ENCODE data around the gene APP.
A peak's percentile ranks its signal among the peaks of the same experiment; 100 is the strongest.
"Not testable (repeated sequence)": the region's sequence is repeated elsewhere in the genome, so short reads cannot be mapped to it uniquely, and the experiment has no call there.

Gene APP

DNA sequence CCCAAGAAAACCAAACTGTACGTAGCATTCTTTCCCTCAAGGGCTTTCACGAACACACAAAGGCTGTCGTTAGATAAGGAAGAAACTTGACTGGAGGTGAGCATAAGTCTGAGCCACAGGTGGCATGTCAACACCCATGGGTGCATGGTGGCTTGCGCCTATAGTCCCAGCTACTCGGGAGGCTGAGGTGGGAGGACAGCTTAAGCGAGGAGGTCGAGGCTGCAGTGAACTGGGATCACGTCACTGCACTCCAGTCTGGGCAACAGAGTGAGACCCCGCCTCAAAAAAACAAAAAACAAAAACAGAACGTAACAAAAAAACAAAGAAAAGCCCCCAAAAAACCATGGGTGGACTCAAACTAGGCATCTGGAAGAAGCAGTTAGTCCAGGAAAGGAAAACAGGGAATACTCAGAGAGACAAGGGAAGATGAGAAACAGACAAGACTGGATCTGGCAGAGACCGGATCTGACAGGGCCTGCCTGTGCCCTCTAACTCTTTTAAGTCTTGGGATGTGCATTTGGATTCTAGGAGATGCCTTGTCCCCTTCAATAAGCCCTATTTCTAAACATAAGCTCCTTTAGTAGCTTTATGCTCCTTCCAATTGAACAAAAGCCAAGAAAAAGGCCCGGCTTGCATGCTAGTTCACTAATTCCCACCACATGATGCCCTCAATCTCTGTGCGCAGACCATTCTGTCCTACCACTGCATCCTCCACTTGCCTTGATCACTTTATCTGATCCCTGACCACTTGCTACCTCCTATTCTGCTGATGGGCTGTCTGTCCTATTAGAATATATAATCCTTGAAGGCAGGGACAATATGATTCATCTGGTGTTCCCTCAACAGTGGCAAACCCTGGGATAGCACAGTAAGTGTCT, 73.8 kb downstream of the APP start:
- no peak for DNase-seq

DNA sequence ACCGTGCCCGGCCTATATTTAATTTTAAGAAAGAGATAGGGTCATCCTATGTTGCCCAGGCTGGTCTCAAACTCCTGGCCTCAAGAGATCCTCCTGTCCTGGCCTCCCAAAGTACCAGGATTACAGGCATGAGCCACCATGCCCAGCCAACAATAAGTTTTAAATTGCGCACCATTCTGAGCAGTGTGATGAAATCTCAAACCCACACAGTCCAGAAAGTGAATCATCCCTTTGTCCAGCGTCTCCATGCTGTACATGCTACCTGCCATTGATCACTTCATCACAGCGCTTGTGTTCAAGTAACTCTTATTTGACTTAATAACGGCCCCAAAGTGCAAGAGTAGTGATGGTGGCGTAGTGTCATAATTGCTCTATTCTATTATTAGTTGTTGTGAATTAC, 75.4 kb downstream of the APP start:
- no peak for DNase-seq

DNA sequence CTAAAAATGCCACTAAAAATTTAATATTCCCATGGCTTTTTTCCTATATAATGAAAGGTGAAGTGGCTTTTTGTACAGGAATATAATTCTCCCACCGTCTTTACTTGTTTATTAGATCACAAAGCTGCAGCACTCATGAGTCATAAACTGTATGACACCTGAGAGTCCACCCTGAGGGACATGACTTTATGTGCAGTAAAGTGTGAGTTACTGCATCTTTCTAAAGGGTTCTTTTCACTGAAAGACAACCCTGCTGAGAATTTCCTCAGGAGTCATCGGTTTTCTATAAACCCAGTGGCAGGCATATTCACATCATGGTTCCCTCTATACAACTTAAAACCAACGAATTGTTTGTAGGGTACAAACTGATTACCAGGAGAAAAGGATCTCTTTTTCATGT, 77.4 kb downstream of the APP start:
- DNase-seq, result no peak

DNA sequence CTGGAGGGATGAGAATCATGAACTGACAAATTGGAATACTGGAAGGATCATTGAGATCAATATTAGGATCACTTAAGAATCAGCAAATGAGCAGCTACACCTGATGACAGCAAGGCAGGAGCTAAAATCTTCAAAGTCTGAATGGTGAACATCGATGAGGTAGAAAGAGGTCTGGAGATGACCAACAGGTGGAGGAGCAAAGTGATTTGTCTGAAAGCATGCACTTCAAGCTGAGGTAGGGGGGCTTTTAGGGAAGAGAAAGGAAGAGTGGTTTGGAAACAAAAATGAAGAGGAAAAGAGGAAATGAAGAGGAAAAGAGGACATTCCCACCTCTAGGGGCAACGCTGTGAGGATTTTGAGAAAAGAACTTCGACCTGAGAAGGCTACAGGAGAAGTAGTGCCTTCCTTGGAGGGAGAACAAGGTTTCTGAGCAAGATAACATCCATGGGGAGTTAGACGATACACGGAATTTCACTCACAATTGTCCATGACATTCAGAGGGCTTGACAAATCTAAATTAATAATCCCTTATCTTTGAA, 79.0 kb downstream of the APP start:
- DNase-seq, result no peak

DNA sequence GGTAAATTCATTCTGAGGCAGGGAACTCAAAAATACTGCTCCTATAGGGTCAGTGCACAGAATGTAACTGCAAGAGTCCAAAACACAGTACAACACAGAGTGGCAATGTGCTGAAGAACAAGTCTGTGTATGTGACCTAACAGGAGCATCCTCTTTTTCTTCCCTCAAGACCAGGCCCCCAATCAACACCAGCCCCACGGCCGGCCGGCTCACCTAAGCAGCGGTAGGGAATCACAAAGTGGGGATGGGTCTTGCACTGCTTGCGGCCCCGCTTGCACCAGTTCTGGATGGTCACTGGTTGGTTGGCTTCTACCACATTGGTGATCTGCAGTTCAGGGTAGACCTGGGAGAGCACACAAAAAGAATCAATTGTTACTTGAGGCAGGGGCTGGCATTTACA, 80.8 kb downstream of the APP start:
- no peak for DNase-seq

DNA sequence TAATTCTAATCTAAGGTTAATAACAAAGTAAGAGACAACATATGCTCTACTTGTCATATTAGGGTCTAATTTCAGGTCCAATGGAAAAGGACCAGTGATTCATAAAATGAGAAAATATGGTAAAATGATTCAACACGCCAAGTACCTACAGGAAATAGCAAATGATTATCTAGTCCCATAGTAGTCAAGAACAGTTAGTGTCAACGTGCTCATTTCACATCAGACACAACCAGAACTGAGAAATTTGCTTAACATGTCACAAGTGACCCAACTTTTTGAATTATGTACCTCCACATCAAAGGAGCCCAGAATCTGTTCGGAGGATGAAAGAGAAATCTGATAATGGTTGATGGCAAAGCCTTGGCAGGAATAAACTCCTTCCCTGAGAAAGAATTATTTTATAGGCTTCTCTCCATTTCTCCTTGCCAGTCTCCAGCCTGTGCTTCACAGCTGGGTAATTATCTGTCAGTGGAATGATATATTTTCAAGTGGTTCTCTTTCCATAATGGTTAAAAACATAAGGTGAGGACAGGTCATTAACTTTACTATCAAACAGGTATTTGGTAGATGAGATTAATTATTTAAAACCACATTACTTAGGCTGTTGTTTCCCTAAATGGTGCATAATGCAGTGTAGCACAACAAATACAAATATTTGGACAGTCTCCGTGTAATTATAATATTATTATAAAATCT, 83.2 kb downstream of the APP start:
- no peak for DNase-seq

DNA sequence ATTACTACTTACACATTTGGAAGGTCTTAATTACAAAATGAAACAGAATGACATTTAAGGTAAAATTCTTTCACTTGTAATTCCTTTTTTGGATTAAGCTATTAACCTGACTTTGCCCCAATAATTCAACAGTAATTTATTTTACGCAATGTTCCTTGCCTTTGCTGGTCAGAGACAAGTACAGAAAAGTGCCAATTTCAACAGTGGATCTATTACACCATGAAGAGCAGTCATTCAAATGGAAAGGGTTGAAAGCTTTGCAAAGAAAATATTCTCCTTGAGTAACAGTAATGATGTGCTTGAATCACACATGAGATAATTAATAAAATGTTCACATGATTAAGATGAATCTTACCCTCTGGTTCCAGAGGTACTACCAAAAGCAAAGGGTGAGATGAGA, 84.7 kb downstream of the APP start:
- no peak for DNase-seq

DNA sequence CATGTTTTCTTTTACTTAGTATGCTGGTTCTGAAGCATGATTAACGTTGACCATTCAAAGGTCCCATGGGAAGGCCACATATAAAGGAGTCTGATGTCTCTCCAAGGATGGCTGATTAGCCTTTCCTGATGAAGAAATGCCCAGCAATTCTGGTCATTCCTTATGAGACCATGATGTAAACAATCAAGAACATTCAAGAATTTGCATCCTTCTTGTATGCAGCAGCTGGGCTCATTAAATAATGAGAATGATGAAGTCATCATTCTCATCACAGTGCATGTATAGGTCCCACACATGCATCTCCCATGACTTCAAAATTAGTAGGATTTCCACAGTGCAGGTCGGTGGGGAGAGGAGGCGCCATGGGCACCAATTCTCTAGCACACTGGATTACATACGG, 85.4 kb downstream of the APP start:
- no peak for DNase-seq

DNA sequence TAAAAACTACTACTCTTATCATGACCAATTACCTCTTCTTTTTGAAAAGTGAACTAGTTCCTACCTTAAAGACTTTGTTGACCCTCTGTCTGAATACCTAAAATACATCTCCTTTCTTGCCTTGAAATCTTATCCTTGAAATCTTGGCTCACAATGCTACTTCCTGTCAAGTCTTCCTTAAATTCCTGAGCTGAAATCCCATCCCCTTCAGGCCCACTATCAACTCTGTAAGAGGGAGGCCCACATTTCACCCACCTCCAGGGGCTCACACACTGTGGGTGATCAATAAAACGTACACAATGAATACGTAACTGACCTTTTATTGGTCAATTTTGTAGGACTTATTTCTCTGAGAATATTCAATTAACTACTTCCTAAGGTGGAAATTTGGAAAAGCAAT, 88.0 kb downstream of the APP start:
- DNase-seq, result no peak

DNA sequence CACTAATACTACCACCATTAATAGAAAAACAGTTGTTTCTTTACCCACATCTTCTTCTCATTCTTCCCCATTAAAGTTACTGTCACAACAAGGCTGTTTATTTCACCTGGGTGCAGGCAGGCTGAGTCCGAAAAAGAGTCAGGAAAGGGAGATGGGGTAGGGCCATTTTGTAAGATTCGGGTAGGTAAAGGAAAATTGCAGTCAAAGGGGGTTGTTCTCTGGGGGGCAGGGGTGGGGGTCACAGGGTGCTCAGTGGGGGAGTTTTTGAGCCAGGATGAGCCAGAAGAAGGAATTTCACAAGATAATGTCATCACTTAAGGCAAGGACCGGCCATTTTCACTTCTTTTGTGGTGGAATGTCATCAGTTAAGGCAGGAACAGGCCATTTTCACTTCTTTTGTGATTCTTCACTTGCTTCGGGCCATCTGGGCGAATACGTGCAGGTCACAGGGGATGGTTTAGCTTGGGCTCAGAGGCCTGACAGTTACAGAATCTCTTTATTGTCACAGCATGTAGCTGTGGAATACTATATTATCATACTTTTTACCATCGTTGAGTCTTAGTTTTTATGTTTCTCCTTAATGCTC, 89.3 kb downstream of the APP start:
- not testable (repeated sequence) for DNase-seq

DNA sequence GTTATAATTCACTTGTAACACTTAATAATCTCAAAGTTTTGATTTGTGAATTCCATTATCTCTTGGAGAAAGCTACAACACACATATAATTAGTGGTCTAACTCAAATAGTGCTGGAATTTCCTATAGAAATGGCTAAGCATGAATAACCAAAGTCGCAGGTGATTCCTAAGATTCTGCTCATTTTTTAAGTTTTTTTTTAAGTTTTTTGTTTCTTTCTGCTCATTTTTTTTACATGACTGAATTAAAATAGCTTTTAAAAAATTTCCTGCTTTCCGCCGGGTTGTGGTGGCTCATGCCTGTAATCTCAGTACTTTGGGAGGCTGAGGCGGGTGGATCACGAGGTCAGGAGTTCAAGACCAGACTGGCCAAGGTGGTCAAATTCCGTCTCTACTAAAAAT, 90.4 kb downstream of the APP start:
- DNase-seq, result no peak

DNA sequence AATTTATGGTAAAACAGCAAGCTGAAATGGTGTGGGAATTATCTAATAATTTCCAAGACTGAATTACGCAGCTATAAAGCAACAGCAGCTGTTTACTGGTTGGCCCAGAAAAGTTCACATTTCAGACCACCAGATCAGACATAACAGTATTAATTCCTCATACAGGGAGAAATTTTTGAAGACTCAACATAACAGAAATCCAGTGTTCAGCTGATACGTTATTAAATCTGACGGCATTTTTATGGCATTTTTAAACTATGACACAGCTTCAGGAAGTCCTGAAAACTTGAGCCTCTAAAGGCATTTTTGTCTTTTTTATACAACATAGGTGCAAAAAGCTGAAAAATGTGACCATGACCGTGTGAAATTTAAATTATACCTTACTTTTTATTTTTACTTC, 91.2 kb downstream of the APP start:
- no peak for DNase-seq

DNA sequence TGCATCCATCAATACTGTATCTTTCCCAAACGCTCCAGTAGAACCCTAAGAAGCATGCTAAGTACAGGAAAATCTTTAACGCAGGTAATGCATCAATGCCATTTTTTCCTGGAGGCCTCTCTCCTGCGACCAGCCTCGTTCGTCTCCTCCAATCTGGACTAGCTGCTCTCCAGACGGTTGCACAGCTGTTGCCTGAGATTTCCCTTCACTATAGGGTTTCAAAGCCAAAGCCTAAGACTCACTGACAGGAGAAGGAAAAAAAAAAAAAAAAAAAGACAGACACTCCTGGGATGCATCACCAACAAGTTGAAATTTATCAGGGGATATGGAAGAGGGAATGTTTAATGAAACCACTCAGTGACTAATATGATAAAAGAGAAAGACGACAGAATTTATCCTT, 93.0 kb downstream of the APP start:
- DNase-seq, result no peak

DNA sequence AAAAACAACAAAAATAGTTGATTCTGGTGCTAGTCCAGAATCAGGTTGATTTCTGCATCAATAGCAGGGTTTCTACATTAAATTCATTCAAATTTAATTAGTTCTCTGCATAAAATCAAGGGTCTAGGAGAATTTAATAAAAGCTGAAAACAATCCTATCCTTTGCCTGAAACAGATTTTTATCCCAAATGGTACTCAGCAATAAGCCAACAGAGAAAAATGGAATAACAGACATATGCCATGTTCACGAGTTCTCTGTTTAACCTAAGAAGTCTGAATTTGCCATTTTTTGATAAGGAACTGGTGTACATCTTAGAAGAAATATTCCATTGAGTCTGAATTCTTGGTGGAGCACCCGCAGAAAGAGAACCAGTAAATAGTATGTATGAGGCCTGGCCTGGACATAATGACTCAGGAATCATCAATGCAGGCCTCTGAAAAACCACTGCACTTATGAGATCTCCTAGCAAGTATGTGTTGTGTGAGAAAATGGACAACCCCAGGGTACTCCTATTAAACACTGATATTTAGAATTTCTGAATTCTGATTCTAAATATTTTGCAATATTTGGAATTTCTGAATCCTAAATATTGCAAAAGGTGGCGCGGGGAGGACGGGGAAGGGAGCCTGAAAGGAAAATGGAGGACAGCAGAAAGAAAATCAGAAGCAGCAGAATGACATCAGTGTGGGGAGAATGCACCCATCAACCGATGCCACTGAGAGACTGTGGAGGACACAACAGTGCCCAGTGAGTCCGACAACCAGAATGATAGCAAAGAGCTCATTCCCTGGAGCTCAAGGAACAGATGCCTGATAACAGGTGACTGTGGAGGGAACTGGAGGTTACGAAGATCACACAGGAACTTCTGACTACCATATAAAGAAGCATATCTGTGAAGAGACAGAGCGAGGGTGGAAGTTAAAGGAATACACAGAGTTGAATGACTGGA, 97.6 kb downstream of the APP start:
- DNase-seq, result no peak

DNA sequence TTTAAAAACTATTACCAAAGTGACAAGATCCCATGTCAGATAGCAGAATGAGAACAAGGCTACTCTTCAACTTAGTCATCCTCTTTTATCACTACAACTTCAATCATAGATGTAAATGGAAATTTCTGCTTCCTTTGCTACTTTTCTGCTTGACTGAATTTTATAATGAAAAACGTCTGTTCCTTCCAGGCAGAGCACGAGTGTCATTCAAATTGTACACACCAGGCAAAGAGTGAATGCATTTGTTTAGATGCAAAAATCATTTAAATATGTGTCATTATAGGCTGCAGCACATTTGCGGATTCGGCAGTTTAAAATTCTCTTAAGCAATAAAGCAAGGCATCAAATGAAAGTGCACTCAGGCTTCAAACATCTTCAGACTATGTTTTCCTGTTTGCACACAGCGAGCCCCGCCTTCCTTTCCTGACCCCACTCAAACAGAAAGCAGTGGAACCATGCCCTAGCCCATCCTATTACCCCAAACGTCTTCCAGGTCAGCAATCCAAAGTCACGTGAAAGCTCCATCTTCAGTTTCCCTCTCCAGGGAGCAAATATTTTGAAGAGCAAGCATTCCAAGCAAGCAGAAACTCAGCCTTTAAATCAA, 99.6 kb downstream of the APP start:
- DNase-seq, result peak; percentile 13 to 14

DNA sequence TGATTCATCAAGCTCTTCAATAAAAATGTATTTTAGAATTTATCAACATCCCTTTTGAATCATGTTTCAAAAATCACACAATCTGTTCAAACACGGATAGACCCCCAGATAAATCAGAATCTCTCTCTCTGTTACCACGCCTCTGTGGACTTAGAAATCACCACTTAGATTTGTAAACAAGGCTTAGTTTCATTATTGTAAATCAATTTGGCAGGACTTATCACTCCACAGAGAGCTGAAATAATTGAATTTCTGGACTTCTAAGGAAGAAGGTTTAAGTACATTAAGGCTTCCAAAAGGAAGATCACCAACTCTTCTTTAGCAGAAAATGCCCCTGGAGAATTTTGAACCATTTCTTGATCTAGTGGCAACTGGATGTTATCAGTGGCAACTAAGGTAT, 100.4 kb downstream of the APP start:
- DNase-seq, result no peak

DNA sequence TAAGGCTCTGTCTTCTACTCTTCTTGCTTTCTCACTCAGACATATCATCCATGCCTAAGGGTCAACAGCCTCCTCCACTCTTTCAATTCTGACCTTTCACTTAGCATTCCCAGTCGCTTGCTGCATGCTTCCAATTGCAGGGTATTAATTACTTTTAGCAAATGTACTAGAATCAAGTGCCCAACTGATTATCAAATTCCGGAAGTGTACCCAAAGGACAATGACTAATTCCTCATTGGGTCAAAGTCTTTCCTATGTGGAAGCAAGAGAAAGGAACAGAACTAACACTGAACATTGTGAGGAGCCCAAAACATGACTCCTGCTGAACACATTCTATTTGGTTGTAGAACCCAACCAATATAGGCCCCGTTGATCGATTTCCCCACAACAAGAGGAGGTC, 101.8 kb downstream of the APP start:
- no peak for DNase-seq

DNA sequence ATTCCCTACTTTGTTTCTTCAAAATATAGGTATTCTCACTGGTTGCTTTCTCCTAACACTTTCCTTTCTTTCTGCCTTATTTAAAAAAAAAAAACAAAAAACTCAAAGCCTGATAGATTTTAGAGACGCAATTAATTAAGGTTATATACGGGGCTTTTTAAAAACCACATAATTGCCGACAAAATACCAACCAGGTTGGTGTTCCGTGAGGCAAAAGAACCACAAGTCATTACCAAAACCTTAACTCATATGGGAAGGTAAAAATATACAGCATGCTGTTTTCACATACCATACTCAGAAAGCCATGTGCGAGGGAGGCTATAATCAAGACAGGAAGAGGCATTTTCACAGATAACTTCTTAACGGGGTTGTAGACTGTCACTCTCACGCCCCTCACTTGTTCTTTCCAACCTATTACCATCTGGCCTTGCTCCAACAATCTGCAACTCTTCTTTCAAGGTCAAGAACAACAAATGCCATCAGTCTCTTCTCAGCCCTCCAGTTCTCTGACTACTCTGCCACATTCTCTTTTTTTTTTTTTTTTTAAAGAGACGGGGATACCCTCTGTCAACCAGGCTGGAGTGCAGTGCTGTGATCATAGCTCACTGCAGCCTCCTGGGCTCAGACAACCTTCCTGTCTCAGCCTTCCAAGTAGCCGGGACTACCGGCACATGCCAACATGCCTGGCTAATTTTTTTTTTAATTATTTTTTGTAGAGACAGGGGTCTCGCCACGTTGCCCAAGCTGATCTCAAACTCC, 102.6 kb downstream of the APP start:
- DNase-seq, result no peak

DNA sequence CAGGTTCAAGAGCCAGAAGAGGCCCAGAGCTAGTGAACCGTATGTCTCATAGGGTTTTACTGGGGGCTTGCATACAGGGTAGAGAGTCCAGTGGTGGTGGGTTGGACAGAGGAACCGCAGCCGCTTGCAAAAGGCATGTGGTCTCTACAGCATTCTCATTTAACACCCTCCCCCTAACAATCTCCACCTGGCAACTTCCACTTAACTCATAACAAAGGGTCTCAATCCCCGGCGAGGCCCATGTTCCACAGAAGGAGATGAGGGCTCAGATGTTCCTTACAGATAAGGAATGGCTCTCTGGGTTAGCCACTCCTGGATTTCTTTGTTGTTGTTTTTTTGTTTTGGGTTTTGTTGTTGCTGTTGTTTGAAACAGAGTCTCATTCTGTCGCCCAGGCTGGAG, 106.1 kb downstream of the APP start:
- no peak for DNase-seq

DNA sequence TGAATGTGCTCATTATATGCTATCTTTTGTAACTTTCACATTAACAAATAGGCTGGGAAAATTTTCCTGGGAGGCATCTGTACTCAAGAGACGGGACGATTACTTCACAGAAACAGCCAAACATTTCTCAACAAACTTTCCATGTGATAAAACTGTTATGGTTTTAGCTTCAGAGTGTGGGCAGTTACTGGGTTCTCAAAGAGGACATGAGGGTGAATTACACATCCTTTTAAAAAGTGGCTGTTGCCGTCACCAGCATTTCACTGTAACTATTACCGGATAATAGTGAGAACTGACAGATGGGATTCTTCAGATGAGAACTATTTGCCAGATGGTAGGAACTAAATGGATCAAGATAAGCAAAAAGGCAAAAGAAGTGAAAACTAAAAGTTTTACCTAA, 109.1 kb downstream of the APP start:
- no peak for DNase-seq

DNA sequence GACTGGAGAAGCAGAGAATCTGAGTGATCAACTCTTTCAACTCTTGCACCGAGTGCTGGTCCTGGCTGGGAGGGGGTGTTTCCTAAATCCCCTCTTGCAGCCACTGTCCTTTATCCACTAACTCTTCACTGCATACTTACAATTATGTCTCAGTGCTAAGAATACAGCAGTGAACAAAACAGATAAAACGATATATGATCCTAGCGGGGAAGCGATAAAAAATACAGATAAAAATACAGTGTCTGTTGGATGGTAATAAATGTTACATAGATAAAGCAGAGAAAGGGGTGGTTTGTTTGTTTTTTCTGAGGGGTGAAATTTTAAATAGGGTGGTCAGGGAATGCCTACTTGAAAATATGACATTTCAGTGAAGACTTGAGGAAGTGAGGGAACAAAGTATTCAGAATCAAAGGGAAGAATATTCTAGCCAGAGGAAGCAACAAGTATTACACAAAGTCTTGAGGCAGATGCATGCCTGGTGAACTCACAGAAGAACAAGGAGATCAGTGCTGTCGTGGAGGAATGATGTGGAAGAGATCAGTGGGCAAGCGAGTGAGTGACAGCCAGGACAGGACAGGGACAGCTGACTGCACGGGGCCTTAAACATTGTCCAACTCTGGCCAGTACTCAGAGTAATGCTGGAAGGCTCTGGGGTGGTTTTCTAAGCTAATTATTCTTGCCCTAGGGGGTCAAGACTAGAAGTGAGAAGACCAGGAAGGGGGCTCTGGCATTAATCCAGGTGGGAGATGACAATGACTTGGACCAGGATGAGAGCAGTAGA, 110.0 kb downstream of the APP start:
- DNase-seq, result no peak

All from activated CD4-positive, alpha-beta T cell treated with anti-CD3 and anti-CD28 coated beads, Interleukin-2, amount 50 U/mL, for 48 hours (primary cell).